Esophagus (tissue), 2 donors: Measurements from ENCODE around the gene OST4. TPM values are rescaled to one million over a fixed set of nuclear protein-coding genes. Genes with fewer than 3 reads are reported as not detected.
"Not testable (repeated sequence)": the region's sequence is repeated elsewhere in the genome, so short reads cannot be mapped to it uniquely, and the experiment has no call there.

Source experiments
- H3K27ac ChIP-seq, 2 donors: one replicate each; pipeline ENCODE4 v1.5.1; 2013; ENCODE audit warnings: low read depth in 2 of 2, mild to moderate bottlenecking in 2 of 2, inconsistent platforms in 1 of 2, low read length in 1 of 2, moderate library complexity in 1 of 2
- H3K27me3 ChIP-seq, 2 donors: one replicate each; pipeline ENCODE4 v1.6.1; 2013; ENCODE audit warnings: low read length in 2 of 2, control low read depth in 1 of 2, mild to moderate bottlenecking in 1 of 2; ENCODE audit not compliant: insufficient read depth in 2 of 2, control insufficient read depth in 1 of 2
- H3K36me3 ChIP-seq, 2 donors: one replicate each; pipeline ENCODE4 v1.6.1; 2013; ENCODE audit warnings: low read length in 1 of 2; ENCODE audit not compliant: control insufficient read depth in 2 of 2, insufficient read depth in 2 of 2
- H3K4me1 ChIP-seq, 2 donors: one replicate each; pipeline ENCODE4 v1.6.1; 2013; ENCODE audit warnings: low read length in 1 of 2; ENCODE audit not compliant: control insufficient read depth in 2 of 2, insufficient read depth in 2 of 2
- H3K4me3 ChIP-seq, 2 donors: one replicate each; pipeline ENCODE4 v1.5.1; 2013; ENCODE audit warnings: low read length in 2 of 2, mild to moderate bottlenecking in 2 of 2, low read depth in 1 of 2, moderate library complexity in 1 of 2
- H3K9me3 ChIP-seq, 2 donors: one replicate each; pipeline ENCODE4 v1.6.1; 2013; ENCODE audit warnings: mild to moderate bottlenecking in 2 of 2, low read depth in 1 of 2, low read length in 1 of 2, moderate library complexity in 1 of 2; ENCODE audit not compliant: control insufficient read depth in 2 of 2, insufficient read depth in 1 of 2
- WGBS, 2 donors: extraction: QIAGEN DNeasy Blood & Tissue Kit; methylation state at CpG; one replicate each; pipeline ENCODE4 v1.1.7; 2013; 5-methylcytosine and 5-hydroxymethylcytosine counted together
- polyA plus RNA-seq, 2 donors: library from polyadenylated mRNA; stranded (reverse); fragments of 200-250 nt; gene quantifications; one replicate each; pipeline ENCODE4 v1.2.3, GENCODE V29; 2013
- donor health status: healthy with polysubstance abuse.
- donor health status: Bipolar disorder and iron deficiency.

Gene OST4
- 100 to 1,000 TPM; 203 to 358 TPM for polyA plus RNA-seq

DNA sequence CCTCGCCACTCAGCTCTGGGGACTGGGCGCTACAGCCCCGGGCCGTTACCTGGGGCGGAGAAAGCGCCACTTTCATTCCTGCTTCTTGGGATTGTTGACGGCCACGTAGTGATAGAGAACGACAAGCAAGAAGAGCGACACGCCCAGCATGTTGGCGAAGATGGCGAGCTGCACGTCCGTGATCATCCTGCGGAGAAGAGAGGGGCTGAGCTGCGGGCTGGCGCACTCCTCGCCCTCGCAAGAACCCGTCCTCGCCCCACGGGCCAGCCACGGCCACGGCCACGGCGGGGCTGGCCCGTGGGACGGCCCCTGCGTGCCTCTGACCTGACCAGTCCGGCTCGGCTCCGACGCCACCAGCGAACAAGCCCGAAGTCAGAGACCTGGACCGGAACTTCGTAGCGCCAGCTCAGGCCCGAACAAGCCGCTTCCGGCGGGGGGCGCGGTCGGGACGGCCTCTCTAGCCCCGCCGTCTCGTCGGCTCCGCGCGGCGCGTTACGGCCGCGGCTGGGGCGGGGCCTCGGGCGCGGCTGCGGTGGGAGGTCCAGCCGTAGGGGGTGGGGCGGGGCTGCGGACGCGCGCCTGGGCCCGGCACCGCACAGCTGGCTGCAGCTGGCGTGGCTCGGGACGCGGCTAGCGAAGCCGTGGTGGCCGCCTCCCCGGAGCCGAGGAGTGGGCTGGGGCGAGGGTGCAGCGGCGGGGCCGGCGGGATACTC, at the start of gene OST4:
TSS of gene OST4 (minus strand) at position 378 of the 713 bp plus-strand sequence.
- 0% methylated on average over 59 to 86 of the region's 86 CpGs for WGBS, 2 donors
- H3K27ac ChIP-seq, result peak within 1 kb of the TSS; percentile 93 to 97
- peak within 1 kb of the TSS; percentile 83 to 95 for H3K4me3 ChIP-seq
- H3K27me3 ChIP-seq, result no peaks in the 10 kb centered on the region
- peaks cover 2 to 3% of the 10 kb centered on the region in 2 donors for H3K4me1 ChIP-seq
- no peaks in the 10 kb centered on the region for H3K9me3 ChIP-seq
- H3K36me3 ChIP-seq, result peaks cover 0 to 8% of the 10 kb centered on the region in 2 donors

DNA sequence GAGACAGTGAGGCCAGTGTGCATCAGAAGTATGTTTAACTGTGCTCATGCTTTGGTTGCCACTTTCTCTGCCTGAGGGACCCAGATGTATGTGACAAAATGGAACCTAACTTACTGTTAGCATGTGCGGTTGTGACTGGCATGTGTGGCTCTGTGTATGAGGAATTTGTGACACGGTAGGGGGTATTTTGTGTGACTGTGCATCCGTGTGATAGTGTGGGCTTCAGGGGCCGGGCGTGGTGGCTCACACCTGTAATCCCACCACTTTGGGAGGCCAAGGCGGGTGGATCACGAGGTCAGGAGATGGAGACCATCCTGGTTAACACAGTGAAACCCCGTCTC, 47.8 kb upstream of the OST4 start:
- H3K27ac ChIP-seq, H3K9me3 ChIP-seq, H3K27me3 ChIP-seq, H3K36me3 ChIP-seq: not testable (repeated sequence)
- 78 to 82% methylated on average over 8 of the region's 8 CpGs for WGBS, 2 donors
- Histone ChIP-seq H3K4me3 (peak overlapping the region; percentile 44 to 56), H3K4me1 (peaks cover 7 to 11% of the 10 kb centered on the region in 2 donors)

DNA sequence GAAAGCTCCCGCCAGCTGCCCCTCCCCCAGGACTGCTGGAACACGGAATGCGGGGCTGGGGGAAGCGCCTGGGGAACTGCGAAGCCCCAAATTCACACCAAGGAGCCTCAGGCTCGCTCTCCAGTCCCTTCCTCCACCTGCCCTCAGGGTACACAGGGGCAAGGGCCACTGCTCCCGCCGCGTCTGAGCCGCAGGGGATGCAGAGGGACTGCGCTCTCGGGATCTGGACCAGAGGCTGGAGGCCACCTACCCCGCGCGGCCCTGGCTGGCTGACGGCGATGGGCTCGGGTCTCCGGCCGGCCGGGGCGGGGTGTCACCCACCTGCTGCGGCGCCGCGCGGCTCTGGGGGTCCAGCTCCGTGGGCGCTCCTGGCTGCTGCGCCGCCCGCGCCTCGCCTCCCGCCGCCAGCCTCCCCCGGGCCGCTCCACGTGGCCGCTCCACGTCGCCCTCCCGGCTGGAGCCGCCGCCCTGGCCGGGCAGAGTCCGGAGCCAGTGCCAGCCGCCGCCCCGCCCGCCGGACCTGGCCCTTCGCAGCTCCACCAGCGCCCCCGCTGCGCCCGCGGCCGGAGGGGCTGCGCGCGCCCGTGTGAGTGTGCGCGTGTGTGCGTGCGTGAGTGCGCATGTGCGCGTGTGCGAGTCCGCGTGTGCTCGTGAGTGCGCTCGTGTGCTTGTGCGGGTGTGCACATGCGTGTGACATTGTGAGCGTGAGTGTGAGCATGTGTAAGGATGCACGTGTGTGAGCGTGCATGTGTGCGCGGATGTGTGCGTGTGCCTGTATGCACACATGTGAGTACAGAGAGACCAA, 47.3 kb upstream of the OST4 start, which contains the start of gene CGREF1:
TSS of gene CGREF1 (minus strand) at position 604 of the 805 bp plus-strand sequence. CDS start 14,762 bp downstream, outside the sequence.
- no peaks in the 10 kb centered on the region for H3K27me3 ChIP-seq
- H3K9me3 ChIP-seq, result no peaks in the 10 kb centered on the region
- H3K36me3 ChIP-seq, result no peaks in the 10 kb centered on the region
- H3K4me3 ChIP-seq, result peak within 1 kb of the TSS; percentile 44 to 56
- peaks cover 7 to 8% of the 10 kb centered on the region in 2 donors for H3K4me1 ChIP-seq
- 3 to 4% methylated on average over 51 to 84 of the region's 84 CpGs for WGBS, 2 donors
- H3K27ac ChIP-seq, result no peak within 1 kb of the TSS

DNA sequence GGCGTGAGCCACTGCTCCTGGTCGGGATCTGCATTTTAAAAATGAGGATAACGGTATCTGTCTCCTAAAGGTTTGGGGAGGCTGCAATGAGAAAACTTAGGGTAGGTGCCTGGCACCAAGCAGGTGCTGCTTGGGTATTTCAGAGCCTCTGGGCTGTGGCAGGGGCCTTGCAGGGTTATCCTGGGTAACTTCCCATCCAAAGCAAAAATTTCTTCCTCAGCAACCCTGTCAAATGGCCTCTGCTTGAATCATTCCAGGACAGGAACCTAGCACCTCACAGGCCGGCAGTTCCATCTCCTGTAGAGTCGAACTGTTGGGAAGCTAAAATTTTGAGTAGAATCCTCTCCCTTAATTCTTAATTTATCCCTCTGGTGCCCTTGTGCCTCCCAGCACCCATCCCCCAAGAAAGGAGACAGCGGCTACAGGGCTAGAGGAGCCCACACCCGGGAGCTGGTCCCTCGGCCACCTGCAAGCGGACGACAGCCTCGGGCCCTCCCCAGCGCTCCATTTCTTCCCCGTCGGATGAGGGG, 46.6 kb upstream of the OST4 start:
- Histone ChIP-seq H3K36me3 (no peaks in the 10 kb centered on the region), H3K4me3 (peak overlapping the region; percentile 44 to 56), H3K27ac (no peak overlapping the region), H3K27me3 (no peaks in the 10 kb centered on the region), H3K4me1 (peaks cover 7% of the 10 kb centered on the region in 2 donors), H3K9me3 (no peaks in the 10 kb centered on the region)
- 26% methylated on average over 14 of the region's 14 CpGs for WGBS, 2 donors

DNA sequence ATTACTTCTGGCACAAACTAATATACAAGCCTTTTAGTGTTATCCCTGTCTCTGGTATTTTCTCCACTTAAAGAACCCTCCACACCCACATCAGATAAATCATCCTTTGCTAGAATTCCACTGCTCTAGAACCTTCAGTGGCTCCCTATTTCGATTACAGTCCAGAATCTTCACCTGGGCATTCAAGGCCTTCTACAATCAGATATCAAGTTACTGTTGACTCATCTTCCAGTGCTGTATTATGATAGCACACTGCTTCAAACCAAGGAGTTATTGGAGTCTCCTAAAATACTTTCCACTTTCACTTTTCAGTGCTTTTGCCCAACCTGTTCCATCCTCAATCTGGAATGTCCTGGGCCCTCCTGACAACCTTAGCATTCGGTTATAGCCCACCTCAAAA, 44.1 kb upstream of the OST4 start:
- Histone ChIP-seq H3K9me3 (no peaks in the 10 kb centered on the region), H3K27ac (no peak overlapping the region), H3K36me3 (no peaks in the 10 kb centered on the region), H3K4me1 (peaks cover 7% of the 10 kb centered on the region in 2 donors), H3K27me3 (no peaks in the 10 kb centered on the region), H3K4me3 (no peak overlapping the region)
- 60 to 67% methylated on average over 2 of the region's 2 CpGs for WGBS, 2 donors

DNA sequence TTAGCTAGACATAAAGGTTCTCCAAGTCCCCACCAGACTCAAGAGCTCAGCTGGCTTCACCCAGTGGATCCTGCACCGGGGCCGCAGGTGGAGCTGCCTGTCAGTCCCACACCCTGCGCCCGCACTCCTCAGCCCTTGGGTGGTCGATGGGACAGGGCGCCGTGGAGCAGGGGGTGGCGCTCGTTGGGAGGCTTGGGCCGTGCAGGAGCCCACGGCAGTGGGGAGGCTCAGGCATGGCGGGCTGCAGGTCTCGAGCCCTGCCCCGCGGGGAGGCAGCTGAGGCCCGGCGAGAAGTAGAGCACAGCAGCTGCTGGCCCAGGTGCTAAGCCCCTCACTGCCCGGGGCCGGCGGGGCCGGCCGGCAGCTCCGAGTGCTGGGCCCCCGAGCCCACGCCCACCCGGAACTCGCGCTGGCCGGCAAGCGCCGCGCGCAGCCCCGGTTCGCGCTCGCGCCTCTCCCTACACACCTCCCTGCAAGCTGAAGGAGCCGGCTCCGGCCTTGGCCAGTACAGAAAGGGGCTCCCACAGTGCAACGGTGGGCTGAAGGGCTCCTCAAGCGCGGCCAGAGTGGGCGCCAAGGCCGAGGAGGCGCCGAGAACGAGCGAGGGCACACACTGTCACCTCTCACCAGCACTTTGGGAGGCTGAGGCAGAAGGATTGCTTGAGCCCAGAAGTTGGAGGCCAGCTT, 40.1 kb upstream of the OST4 start:
- not testable (repeated sequence) for H3K27ac ChIP-seq, H3K4me1 ChIP-seq, H3K27me3 ChIP-seq, H3K9me3 ChIP-seq, H3K36me3 ChIP-seq, H3K4me3 ChIP-seq
- WGBS, 2 donors, result 94% methylated on average over 42 to 49 of the region's 49 CpGs

DNA sequence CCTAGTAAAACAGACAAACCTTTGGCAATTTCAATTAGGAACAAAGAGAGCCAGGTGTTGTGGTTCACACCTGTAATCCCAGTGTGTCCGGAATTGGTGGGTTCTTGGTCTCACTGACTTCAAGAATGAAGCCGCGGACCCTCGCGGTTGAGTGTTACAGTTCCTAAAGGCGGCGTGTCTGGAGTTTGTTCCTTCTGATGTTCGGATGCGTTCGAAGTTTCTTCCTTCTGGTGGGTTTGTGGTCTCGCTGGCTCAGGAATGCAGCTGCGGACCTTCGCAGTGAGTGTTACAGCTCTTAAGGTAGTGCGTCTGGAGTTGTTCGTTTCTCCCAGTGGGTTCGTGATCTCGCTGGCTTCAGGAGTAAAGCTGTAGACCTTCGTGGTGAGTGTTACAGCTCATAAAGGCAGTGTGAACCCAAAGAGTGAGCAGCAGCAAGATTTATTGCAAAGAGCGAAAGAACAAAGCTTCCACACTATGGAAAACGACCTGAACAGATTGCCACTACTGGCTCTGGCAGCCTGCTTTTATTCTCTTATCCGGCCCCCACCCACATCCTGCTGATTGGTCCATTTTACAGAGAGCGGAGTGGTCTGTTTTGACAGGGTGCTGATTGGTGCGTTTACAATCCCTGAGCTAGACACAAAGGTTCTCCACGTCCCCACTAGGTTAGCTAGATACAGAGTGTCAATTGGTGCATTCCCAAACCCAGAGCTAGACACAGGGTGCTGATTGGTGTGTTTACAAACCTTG, 39.3 kb upstream of the OST4 start:
- H3K27me3 ChIP-seq, H3K36me3 ChIP-seq, H3K4me3 ChIP-seq, H3K4me1 ChIP-seq, H3K9me3 ChIP-seq, H3K27ac ChIP-seq: not testable (repeated sequence)
- WGBS, 2 donors, result 87% methylated on average over 24 of the region's 24 CpGs

DNA sequence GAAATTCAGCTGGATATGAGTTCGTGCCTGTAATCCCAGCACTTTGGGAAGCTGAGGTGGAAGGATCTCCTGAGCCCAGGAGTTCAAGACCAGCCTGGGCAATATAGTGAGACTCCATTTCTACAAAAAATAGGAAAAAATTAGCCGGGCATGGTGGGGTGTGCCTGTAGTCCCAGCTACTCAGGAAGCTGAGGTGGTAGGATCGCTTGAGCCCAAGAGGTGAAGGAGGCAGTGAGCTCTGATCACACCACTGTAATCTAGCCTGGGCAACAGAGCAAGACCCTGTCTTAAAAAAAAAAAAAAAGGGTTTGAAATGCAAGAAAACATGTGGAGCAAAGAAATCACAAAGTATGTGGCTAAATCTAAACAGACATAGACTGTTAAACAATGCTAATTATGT, 37.6 kb upstream of the OST4 start:
- Histone ChIP-seq H3K27ac (no peak overlapping the region), H3K4me3 (no peak overlapping the region), H3K9me3 (no peaks in the 10 kb centered on the region), H3K27me3 (no peaks in the 10 kb centered on the region), H3K4me1 (no peaks in the 10 kb centered on the region), H3K36me3 (no peaks in the 10 kb centered on the region)
- 93% methylated on average over 3 of the region's 3 CpGs for WGBS, 2 donors

DNA sequence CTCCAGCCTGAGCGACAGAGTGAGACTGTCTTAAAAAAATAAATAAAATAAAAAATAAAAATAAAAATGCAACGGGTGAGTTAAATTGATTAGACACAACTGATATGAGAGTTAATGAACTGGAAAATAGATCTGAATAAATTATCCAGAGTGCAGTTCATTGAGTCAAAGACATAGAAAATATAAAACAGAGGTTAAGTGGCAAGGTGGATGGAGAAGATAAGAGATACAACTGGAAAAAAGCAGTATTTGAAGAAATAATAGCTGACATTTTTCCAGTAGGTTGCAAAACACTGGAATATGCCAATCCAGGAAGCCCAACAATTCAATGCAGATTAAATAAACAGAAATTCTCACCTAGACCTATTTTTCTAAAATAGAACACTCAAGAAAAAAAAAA, 36.8 kb upstream of the OST4 start:
- H3K4me1 ChIP-seq, result no peaks in the 10 kb centered on the region
- no peaks in the 10 kb centered on the region for H3K9me3 ChIP-seq
- WGBS, 2 donors, result 81 to 88% methylated on average over 2 of the region's 2 CpGs
- H3K27me3 ChIP-seq, result no peaks in the 10 kb centered on the region
- no peak overlapping the region for H3K27ac ChIP-seq
- H3K36me3 ChIP-seq, result no peaks in the 10 kb centered on the region
- H3K4me3 ChIP-seq, result no peak overlapping the region
